AG09309 (cell line): ENCODE measurements around the gene SPPL2C.

ENCODE experiments used
- DNase-seq: peaks from one replicate; pipeline ENCODE4 v3.0.0-alpha.2; 2010; ENCODE audit warnings: low read depth
- H3K4me3 ChIP-seq: 2 replicates; pipeline ENCODE4 v1.5.1; 2011; ENCODE audit warnings: mild to moderate bottlenecking, low read depth, low read length, moderate library complexity; ENCODE audit not compliant: control insufficient read depth
- TF ChIP-seq, protein P1 (sequence below): IDR thresholded peaks from 2 replicates; pipeline ENCODE4 v1.5.1; 2011; ENCODE audit warnings: mild to moderate bottlenecking, low read depth, low read length, inconsistent platforms; ENCODE audit not compliant: insufficient read depth, control insufficient read depth; ENCODE audit errors: missing control alignments

Gene SPPL2C

DNA sequence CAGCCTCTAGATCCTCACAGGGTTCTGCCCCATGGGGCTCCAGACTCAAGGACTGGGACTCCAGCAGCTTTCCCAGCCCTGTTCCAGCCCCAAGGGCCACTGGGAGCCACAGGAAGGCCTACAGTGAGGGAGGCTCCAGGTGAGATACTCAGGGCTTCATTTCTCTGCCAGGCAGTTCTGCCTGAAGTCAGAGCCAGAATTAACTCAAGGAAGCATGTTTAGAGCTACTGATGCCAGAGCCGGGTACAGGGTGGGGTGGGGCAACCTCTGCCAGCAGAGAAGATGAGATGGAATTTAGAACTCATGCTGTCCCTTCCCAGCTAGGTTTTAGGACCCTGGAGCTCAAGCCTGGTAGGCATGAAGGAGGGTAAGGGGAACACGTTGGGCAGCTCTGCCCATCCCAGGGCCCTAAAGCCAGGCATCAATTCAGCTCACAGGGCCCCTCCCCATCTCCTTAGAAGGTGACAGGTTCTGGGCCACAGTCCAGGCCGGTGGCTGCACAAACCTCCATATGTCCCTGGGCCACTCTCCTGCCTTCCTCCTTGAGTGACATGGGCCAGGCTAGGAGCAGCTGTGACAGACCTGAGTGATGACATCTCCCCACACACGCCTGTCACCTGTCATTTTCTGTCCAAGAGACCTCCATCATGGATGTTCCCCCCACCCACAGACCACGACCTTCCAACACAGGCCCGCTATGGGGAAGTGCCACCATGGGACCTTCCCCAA lies 24.5 kb upstream of the SPPL2C start:
- DNase-seq = no peak
- TF ChIP-seq, protein P1, sequence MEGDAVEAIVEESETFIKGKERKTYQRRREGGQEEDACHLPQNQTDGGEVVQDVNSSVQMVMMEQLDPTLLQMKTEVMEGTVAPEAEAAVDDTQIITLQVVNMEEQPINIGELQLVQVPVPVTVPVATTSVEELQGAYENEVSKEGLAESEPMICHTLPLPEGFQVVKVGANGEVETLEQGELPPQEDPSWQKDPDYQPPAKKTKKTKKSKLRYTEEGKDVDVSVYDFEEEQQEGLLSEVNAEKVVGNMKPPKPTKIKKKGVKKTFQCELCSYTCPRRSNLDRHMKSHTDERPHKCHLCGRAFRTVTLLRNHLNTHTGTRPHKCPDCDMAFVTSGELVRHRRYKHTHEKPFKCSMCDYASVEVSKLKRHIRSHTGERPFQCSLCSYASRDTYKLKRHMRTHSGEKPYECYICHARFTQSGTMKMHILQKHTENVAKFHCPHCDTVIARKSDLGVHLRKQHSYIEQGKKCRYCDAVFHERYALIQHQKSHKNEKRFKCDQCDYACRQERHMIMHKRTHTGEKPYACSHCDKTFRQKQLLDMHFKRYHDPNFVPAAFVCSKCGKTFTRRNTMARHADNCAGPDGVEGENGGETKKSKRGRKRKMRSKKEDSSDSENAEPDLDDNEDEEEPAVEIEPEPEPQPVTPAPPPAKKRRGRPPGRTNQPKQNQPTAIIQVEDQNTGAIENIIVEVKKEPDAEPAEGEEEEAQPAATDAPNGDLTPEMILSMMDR = no peak
- H3K4me3 ChIP-seq = no peak overlapping the region

- TF ChIP-seq, protein P1 = no peak
- no peak for DNase-seq
- no peak overlapping the region for H3K4me3 ChIP-seq
Measured at GRCh38 chr17:45821147-45821546, 23.5 kb upstream of the SPPL2C start.

- no peak overlapping the region for H3K4me3 ChIP-seq
- no peak for DNase-seq
- TF ChIP-seq, protein P1 = no peak
Measured at GRCh38 chr17:45823598-45823997, 21.1 kb upstream of the SPPL2C start.

- TF ChIP-seq, protein P1 = no peak
- DNase-seq = no peak
- no peak overlapping the region for H3K4me3 ChIP-seq
Measured at GRCh38 chr17:45824475-45824874, 20.2 kb upstream of the SPPL2C start.

- no peak for DNase-seq
- TF ChIP-seq, protein P1 = no peak
- H3K4me3 ChIP-seq = no peak overlapping the region
Measured at GRCh38 chr17:45824901-45825492, 19.7 kb upstream of the SPPL2C start.

DNA sequence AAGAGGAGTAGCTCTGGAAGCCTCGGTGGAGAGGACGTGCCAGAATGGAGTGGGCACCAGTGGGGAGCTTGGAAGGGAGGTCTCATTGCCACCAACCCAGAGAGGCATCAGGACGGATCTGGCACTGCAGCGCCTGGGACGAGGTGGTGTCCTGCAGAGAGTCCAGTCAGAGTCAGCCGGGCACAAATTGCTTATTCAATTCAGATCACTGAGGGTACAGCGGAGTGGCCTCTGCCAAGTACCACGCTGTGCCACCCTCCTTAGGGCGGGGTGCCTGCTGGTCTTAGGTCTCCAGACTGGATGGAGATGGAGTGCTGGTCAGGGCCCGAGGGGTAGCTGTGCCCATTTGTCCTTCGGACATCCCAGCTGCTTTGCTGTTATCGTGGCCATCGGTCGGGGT lies 18.9 kb upstream of the SPPL2C start:
- no peak for DNase-seq
- TF ChIP-seq, protein P1 = no peak
- H3K4me3 ChIP-seq = no peak overlapping the region
